Liver (tissue), 9 donors: ENCODE data around the gene ITPKC. TPM values are rescaled to one million over a fixed set of nuclear protein-coding genes. Genes with fewer than 3 reads are reported as not detected.

Experiments
- DNase-seq: peaks from one replicate; pipeline ENCODE4 v3.0.0-alpha.2; 2017; ENCODE audit warnings: low spot score
- H3K27ac ChIP-seq, 2 donors: one replicate each; pipeline ENCODE4 v1.7.0; 2013; ENCODE audit warnings: inconsistent platforms in 2 of 2, low read length in 2 of 2, control low read depth in 1 of 2, low read depth in 1 of 2, mild to moderate bottlenecking in 1 of 2
- H3K27me3 ChIP-seq, 4 donors: one replicate each; pipeline versions ENCODE4 v1.6.1 to v1.7.0; 2013; ENCODE audit warnings: low read length in 3 of 4, inconsistent platforms in 1 of 4, mild to moderate bottlenecking in 1 of 4, moderate library complexity in 1 of 4; ENCODE audit not compliant: control insufficient read depth in 4 of 4, insufficient read depth in 4 of 4
- H3K36me3 ChIP-seq, 4 donors: one replicate each; pipeline versions ENCODE4 v1.6.1 to v1.7.0; 2013; ENCODE audit warnings: low read length in 3 of 4, mild to moderate bottlenecking in 3 of 4, low read depth in 1 of 4, moderate library complexity in 1 of 4; ENCODE audit not compliant: control insufficient read depth in 4 of 4, insufficient read depth in 3 of 4
- H3K4me1 ChIP-seq, 4 donors: one replicate each; pipeline versions ENCODE4 v1.6.1 to v1.7.0; 2013; ENCODE audit warnings: low read length in 3 of 4, mild to moderate bottlenecking in 3 of 4, moderate library complexity in 1 of 4; ENCODE audit not compliant: control insufficient read depth in 4 of 4, insufficient read depth in 4 of 4
- H3K4me3 ChIP-seq, 3 donors: one replicate each; pipeline versions ENCODE4 v1.6.1 to v1.7.0; 2013; ENCODE audit warnings: low read length in 3 of 3, control low read depth in 1 of 3, low read depth in 1 of 3, mild to moderate bottlenecking in 1 of 3
- H3K9ac ChIP-seq, 2 donors: one replicate each; pipeline ENCODE4 v1.7.0; 2013; ENCODE audit warnings: low read length in 2 of 2, mild to moderate bottlenecking in 2 of 2, moderate library complexity in 2 of 2, control low read depth in 1 of 2, low read depth in 1 of 2
- H3K9me3 ChIP-seq, 4 donors: one replicate each; pipeline versions ENCODE4 v1.6.1 to v1.7.0; 2013; ENCODE audit warnings: low read length in 3 of 4; ENCODE audit not compliant: control insufficient read depth in 4 of 4
- ATF3 ChIP-seq: IDR thresholded peaks from 2 replicates; pipeline ENCODE4 v1.6.1; 2016; ENCODE audit warnings: antibody characterized with exemption
- CTCF ChIP-seq: fragments of 150-350 bp; IDR thresholded peaks from 2 replicates; pipeline ENCODE4 v1.5.1; 2017; ENCODE audit warnings: improper control_type of control experiment, low read depth, low read length; ENCODE audit not compliant: missing input control
- EGR1 ChIP-seq, 2 donors: IDR thresholded peaks; 2 replicates each; pipeline ENCODE4 v1.6.1; 2016 to 2018; ENCODE audit warnings: antibody characterized with exemption in 2 of 2, low read depth in 2 of 2
- FOXA1 ChIP-seq: IDR thresholded peaks from 2 replicates; pipeline ENCODE4 v1.6.1; 2016; ENCODE audit warnings: antibody characterized with exemption
- FOXA2 ChIP-seq: IDR thresholded peaks from 2 replicates; pipeline ENCODE4 v1.6.1; 2016; ENCODE audit warnings: antibody characterized with exemption
- GABPA ChIP-seq, 2 donors: IDR thresholded peaks in 1 of 2; conservative IDR thresholded peaks in 1 of 2; 2 replicates each; pipeline ENCODE4 v1.6.1; 2016; ENCODE audit warnings: antibody characterized with exemption in 2 of 2, mild to moderate bottlenecking in 1 of 2, moderate library complexity in 1 of 2
- HNF4A ChIP-seq, 2 donors: conservative IDR thresholded peaks; 2 replicates each; pipeline ENCODE4 v1.6.1; 2016; ENCODE audit warnings: antibody characterized with exemption in 2 of 2, mild to moderate bottlenecking in 2 of 2
- HNF4G ChIP-seq: IDR thresholded peaks from 2 replicates; pipeline ENCODE4 v1.6.1; 2016; ENCODE audit warnings: antibody characterized with exemption
- JUND ChIP-seq, 2 donors: IDR thresholded peaks; 2 replicates each; pipeline ENCODE4 v1.6.1; 2016; ENCODE audit warnings: antibody characterized with exemption in 2 of 2
- MAX ChIP-seq: IDR thresholded peaks from 2 replicates; pipeline ENCODE4 v1.6.1; 2016; ENCODE audit warnings: antibody characterized with exemption
- NR2F2 ChIP-seq: IDR thresholded peaks from 2 replicates; pipeline ENCODE4 v1.6.1; 2016; ENCODE audit warnings: antibody characterized with exemption
- RAD21 ChIP-seq, 2 donors: IDR thresholded peaks; 2 replicates each; pipeline ENCODE4 v1.6.1; 2016; ENCODE audit warnings: antibody characterized with exemption in 2 of 2, mild to moderate bottlenecking in 2 of 2
- REST ChIP-seq: IDR thresholded peaks from 2 replicates; pipeline ENCODE4 v1.6.1; 2016; ENCODE audit warnings: antibody characterized with exemption, mild to moderate bottlenecking
- RXRA ChIP-seq, 2 donors: IDR thresholded peaks; 2 replicates each; pipeline ENCODE4 v1.6.1; 2017 to 2018; ENCODE audit warnings: antibody characterized with exemption in 2 of 2, mild to moderate bottlenecking in 1 of 2
- SP1 ChIP-seq: IDR thresholded peaks from 2 replicates; pipeline ENCODE4 v1.6.1; 2018; ENCODE audit warnings: antibody characterized with exemption, mild to moderate bottlenecking
- TAF1 ChIP-seq: conservative IDR thresholded peaks from 2 replicates; pipeline ENCODE4 v1.6.1; 2016; ENCODE audit warnings: antibody characterized with exemption, mild to moderate bottlenecking
- YY1 ChIP-seq: IDR thresholded peaks from 2 replicates; pipeline ENCODE4 v1.6.1; 2016; ENCODE audit warnings: antibody characterized with exemption, mild to moderate bottlenecking
- ZBTB33 ChIP-seq: IDR thresholded peaks from 2 replicates; pipeline ENCODE4 v1.6.1; 2016; ENCODE audit warnings: antibody characterized with exemption
- whole genome bisulfite sequencing: extraction: QIAGEN DNeasy Blood & Tissue Kit; methylation state at CpG from one replicate; pipeline ENCODE4 v1.1.7; 2013; 5-methylcytosine and 5-hydroxymethylcytosine counted together
- polyA plus RNA-seq, 2 donors: library from polyadenylated mRNA; stranded (reverse) in 1 of 2; unstranded in 1 of 2; fragments of 200-250 nt in 1 of 2; fragments of >200 nt in 1 of 2; fragmentation: Nextera tagmentation in 1 of 2; extraction: Ambion mirVana in 1 of 2; gene quantifications; one replicate each; pipeline versions ENCODE4 v1.2.1 to v1.2.3, GENCODE V29; 2013 to 2015
- total RNA-seq, 2 donors: library from RNA; depleted of rRNA; stranded (reverse); fragments of >200 nt; gene quantifications; one replicate each; pipeline ENCODE4 v1.2.3, GENCODE V29; 2014
- donor health status: healthy.
- donor health status: healthy.
- donor health status: healthy.
- donor health status: healthy.
- donor health status: healthy.

ITPKC gene
- total and polyA plus RNA-seq, 4 donors = 4.2 to 12.5 (median 7.7) TPM

GRCh38 chr19:40754611-40755247 is 37.8 kb downstream of the ITPKC start:
- peaks cover 8 to 25% (median 16%) of the 10 kb centered on the region in 4 donors for H3K36me3 ChIP-seq
- H3K4me1 ChIP-seq = peaks cover 3 to 38% (median 26%) of the 10 kb centered on the region in 4 donors
- no peaks in the 10 kb centered on the region for H3K9me3 ChIP-seq
- H3K27ac ChIP-seq = peak overlapping the region; percentile 49 to 70
- peak overlapping the region in 2 of 3 donors; percentile 12 to 29 for H3K4me3 ChIP-seq
- H3K27me3 ChIP-seq = no peaks in the 10 kb centered on the region
- TF ChIP-seq ZBTB33 = no peak
- TF ChIP-seq GABPA (IDR thresholded peaks at IDR 0.05 in 1 of 2, conservative IDR thresholded peaks at IDR 0.05 in 1 of 2) = peak in 1 of 2 donors; percentile 25
- TF ChIP-seq CTCF = no peak
- TF ChIP-seq HNF4A (conservative IDR thresholded peaks at IDR 0.05) = peak; percentile 93 to 95
- peak in 1 of 2 donors; percentile 18 for TF ChIP-seq JUND (IDR thresholded peaks at IDR 0.05)
- peak; percentile 11 for TF ChIP-seq NR2F2
- TF ChIP-seq EGR1 (IDR thresholded peaks at IDR 0.05; ENCODE audit: low read depth in 2 of 2) = peak in 1 of 2 donors; percentile 19
- no peak for TF ChIP-seq FOXA2
- peak; percentile 88 for TF ChIP-seq HNF4G
- peak in 1 of 2 donors; percentile 65 for TF ChIP-seq RXRA (IDR thresholded peaks at IDR 0.05)
- TF ChIP-seq TAF1 = peak; percentile 33
- peak; percentile 39 for TF ChIP-seq MAX
- peak; percentile 90 for TF ChIP-seq SP1
- TF ChIP-seq RAD21 (IDR thresholded peaks at IDR 0.05) = peak in 1 of 2 donors; percentile 60
- TF ChIP-seq FOXA1 = no peak
- peak; percentile 68 for TF ChIP-seq YY1
- TF ChIP-seq ATF3 = no peak
- no peak for TF ChIP-seq REST
- no peak for DNase-seq
- no peak overlapping the region for H3K9ac ChIP-seq
- WGBS = 55% methylated on average over 9 of the region's 9 CpGs
